Activated naive CD8-positive, alpha-beta T cell treated with anti-CD3 and anti-CD28 coated beads, Interleukin-2, amount 10 ng/mL, durations not matched to agents 7 days and 5 days (primary cell): Measurements from ENCODE around the gene KLHL36. TPM values are rescaled to one million over a fixed set of nuclear protein-coding genes. Genes with fewer than 3 reads are reported as not detected.
"Not testable (repeated sequence)": the region's sequence is repeated elsewhere in the genome, so short reads cannot be mapped to it uniquely, and the experiment has no call there.

ENCODE experiments used
- ATAC-seq: fragments of 150-1000 bp; cut with Tn5 transposase; one replicate; pipeline ENCODE4 v1.10.0; 2021; ENCODE audit warnings: low read depth, moderate library complexity
- POLR2A ChIA-PET: fragments of 350-600 bp; sonication (Branson Sonifier 250); formaldehyde crosslinking; loops from one replicate; lab custom pipeline; 2021; ENCODE audit warnings: antibody characterized with exemption; lab: Charles Lee
- DNase-seq: peaks from one replicate; pipeline ENCODE4 v3.0.0; 2021
- H3K27ac Mint-ChIP-seq: one replicate; pipeline ENCODE4 v1.8.0; 2022; ENCODE audit warnings: mild to moderate bottlenecking, mixed read lengths
- H3K27me3 Mint-ChIP-seq: one replicate; pipeline ENCODE4 v1.8.0; 2022; ENCODE audit warnings: mild to moderate bottlenecking, moderate library complexity, mixed read lengths
- H3K36me3 Mint-ChIP-seq: one replicate; pipeline ENCODE4 v1.8.0; 2021; ENCODE audit warnings: mild to moderate bottlenecking, mixed read lengths
- H3K4me1 Mint-ChIP-seq: one replicate; pipeline ENCODE4 v1.8.0; 2021; ENCODE audit warnings: mixed read lengths
- H3K4me3 Mint-ChIP-seq: one replicate; pipeline ENCODE4 v1.8.0; 2022; ENCODE audit warnings: mild to moderate bottlenecking, moderate library complexity, mixed read lengths
- H3K9me3 Mint-ChIP-seq: one replicate; pipeline ENCODE4 v1.8.0; 2021; ENCODE audit warnings: mixed read lengths
- total RNA-seq, 2 experiments: library from RNA; stranded (reverse); gene quantifications; one replicate each; pipeline ENCODE4 v1.2.3, GENCODE V29; 2021

The KLHL36 gene
- total RNA-seq, 2 experiments from 2014 or later = 66.8 to 72.6 TPM

GRCh38 chr16:84618581-84619460 lies 29.5 kb upstream of the KLHL36 start:
- Mint-ChIP-seq H3K4me1 (peaks cover 40% of the 10 kb centered on the region), H3K36me3 (peaks cover 26% of the 10 kb centered on the region), H3K4me3 (peak overlapping the region; percentile 77), H3K27me3 (peaks cover 5% of the 10 kb centered on the region), H3K27ac (peak overlapping the region; percentile 31), H3K9me3 (no peaks in the 10 kb centered on the region)
- DNase-seq = no peak
- POLR2A ChIA-PET = interaction anchor here (0.7 to 5.8 kb wide), 9 partner anchors 12 to 502 kb away, joined by 3 to 105 read pairs (median 7); partner anchors contain the start of gene MBTPS1
- no peak for ATAC-seq

- not testable (repeated sequence) for H3K4me3 Mint-ChIP-seq, H3K36me3 Mint-ChIP-seq, DNase-seq, H3K27ac Mint-ChIP-seq, H3K9me3 Mint-ChIP-seq, ATAC-seq
- Mint-ChIP-seq H3K27me3 (peaks cover 17% of the 10 kb centered on the region), H3K4me1 (peaks cover 20% of the 10 kb centered on the region)
- POLR2A ChIA-PET = interaction anchor here (0.7 to 1.9 kb wide), 2 partner anchors 67 to 115 kb away, joined by 3 to 4 read pairs; no protein-coding TSS in a partner anchor
Measured at GRCh38 chr16:84620913-84621312, 27.4 kb upstream of the KLHL36 start.

DNA sequence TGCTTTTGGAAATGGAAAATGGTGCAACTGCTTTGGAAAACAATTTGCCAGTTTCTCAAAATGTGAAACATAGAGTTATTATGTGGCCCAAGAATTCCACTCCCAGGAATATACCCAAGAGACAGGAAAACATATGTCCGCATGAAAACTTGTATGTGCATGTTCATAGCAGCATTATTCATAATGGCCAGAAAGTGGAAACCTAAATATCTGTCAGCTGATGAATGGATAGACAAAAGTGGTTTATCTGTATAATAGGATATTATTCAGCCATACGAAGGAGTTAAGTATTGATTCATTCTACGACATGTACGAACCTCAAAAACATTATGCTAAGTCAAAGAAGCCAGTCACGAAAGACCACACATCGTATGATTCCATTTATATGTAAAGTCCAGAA lies 22.8 kb upstream of the KLHL36 start:
- Mint-ChIP-seq H3K36me3 (no peaks in the 10 kb centered on the region), H3K4me3 (no peak overlapping the region), H3K9me3 (no peaks in the 10 kb centered on the region), H3K27ac (no peak overlapping the region), H3K4me1 (peaks cover 12% of the 10 kb centered on the region), H3K27me3 (peaks cover 33% of the 10 kb centered on the region)
- ATAC-seq (no peak), DNase-seq (no peak)
- POLR2A ChIA-PET = no interaction called here

DNA sequence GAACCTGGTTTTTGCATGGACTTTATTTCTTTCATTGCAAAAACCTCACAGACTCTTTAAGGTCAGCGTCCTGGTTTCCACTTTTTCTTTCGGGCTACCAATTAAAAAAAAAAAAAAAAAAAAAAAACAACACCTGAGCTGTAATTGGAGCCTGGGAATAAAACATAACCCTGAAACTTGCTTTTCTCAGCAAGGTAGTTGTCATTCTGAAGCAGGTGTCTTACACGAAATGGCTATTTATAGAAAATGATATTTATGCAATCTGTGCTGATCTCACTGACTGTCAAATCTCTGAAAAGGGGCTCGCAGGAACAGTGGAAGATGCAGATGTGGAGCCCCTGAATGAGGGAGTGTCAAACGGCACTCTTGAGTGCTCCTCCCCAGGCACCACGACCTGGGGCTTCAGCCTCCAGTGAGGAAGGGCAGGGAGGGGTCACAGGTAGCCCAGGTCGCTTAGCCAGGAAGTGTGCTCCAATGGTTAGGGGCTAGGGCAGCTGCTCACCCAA lies 20.0 kb upstream of the KLHL36 start:
- Mint-ChIP-seq H3K36me3 (no peaks in the 10 kb centered on the region), H3K27me3 (peaks cover 36% of the 10 kb centered on the region)
- POLR2A ChIA-PET = no interaction called here

GRCh38 chr16:84629580-84629979 lies 18.7 kb upstream of the KLHL36 start:
- Mint-ChIP-seq H3K27ac (no peak overlapping the region), H3K4me3 (no peak overlapping the region), H3K9me3 (no peaks in the 10 kb centered on the region), H3K36me3 (no peaks in the 10 kb centered on the region), H3K4me1 (peaks cover 27% of the 10 kb centered on the region), H3K27me3 (peaks cover 32% of the 10 kb centered on the region)
- ATAC-seq (peak; percentile 28), DNase-seq (no peak)
- POLR2A ChIA-PET = no interaction called here

More for the DNA sequence above, 20.0 kb upstream of the KLHL36 start:
- H3K4me1 Mint-ChIP-seq = peaks cover 25% of the 10 kb centered on the region
- no peak overlapping the region for H3K4me3 Mint-ChIP-seq
- ATAC-seq = no peak
- DNase-seq = no peak
- no peak overlapping the region for H3K27ac Mint-ChIP-seq
- no peaks in the 10 kb centered on the region for H3K9me3 Mint-ChIP-seq

DNA sequence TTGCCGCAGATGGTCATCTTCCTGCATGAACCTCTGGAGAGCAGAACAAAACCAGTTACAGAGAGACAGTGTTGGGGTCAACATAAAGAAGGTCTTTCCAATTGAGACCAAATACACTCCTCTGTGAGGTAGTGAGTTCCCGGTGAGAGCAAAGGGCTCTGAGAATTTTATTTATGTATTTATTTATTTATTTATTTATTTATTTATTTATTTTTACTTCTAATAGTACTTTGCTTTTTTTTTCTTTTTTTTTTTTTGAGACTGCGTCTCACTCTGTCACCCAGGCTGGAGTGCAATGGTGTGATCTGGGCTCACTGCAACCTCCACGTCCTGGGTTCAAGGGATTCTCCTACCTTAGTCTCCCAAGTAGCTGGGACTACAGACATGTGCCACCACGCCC lies 18.3 kb upstream of the KLHL36 start:
- Mint-ChIP-seq H3K4me1 (peaks cover 27% of the 10 kb centered on the region), H3K4me3 (no peak overlapping the region), H3K36me3 (no peaks in the 10 kb centered on the region), H3K9me3 (no peaks in the 10 kb centered on the region), H3K27me3 (peaks cover 30% of the 10 kb centered on the region), H3K27ac (no peak overlapping the region)
- POLR2A ChIA-PET = no interaction called here
- ATAC-seq (no peak), DNase-seq (no peak)

DNA sequence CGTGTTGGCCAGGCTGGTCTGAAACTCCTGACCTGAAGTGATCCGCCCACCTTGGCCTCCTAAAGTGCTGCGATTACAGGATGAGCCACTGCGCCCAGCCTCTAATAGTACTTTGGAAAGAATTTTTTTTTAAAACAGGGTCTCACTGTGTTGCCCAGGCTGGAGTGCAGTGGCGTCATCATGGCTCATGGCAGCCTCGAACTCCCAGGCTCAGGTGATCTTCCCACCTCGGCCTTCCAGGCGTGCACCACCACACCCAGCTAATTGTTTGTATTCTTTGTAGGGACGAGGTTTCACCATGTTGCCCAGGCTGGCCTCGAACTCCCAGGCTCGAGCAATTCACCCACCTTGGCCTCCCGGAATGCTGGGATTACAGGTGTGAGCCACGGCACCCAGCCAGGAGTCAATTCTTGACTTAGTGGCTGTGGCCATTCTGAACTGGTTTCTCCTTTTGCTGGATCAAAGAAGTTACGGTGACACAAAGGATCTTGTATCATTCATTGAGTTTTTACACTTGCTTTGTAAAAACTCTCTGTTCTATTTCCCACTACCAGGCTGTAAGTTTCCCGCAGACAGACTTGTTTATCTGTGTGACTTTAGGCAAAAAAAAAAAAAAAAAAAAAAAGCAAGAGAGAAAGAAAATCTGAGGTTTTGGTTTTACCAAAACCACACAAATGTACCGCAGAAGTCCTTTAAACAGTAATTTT lies 17.7 kb upstream of the KLHL36 start:
- Mint-ChIP-seq H3K36me3 (no peaks in the 10 kb centered on the region), H3K27ac (peak overlapping the region; percentile 63), H3K9me3 (no peaks in the 10 kb centered on the region), H3K27me3 (peaks cover 31% of the 10 kb centered on the region), H3K4me1 (peaks cover 27% of the 10 kb centered on the region), H3K4me3 (peak overlapping the region; percentile 66)
- DNase-seq = no peak
- POLR2A ChIA-PET = interaction anchor here (0.7 kb wide), 1 partner anchor 97 kb away, joined by 8 read pairs; no protein-coding TSS in a partner anchor
- ATAC-seq = peak; percentile 42

DNA sequence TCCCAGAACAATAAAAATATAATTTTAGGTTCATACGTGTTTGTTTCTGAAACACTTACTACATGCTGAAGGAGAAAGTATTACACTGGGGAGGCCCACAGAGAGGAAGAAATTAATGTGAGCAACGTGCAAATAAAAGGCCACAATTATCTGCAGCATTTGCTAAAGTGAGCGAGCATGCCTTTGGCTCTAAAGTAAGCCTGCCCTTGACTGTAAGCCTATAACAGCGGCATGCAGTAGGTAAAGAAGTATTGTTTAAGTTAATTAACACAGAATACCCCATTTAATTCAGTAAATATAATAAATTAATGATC lies 17.2 kb upstream of the KLHL36 start:
- Mint-ChIP-seq H3K27me3 (peaks cover 34% of the 10 kb centered on the region), H3K4me1 (peaks cover 27% of the 10 kb centered on the region), H3K27ac (peak overlapping the region; percentile 63), H3K9me3 (no peaks in the 10 kb centered on the region), H3K4me3 (peak overlapping the region; percentile 66), H3K36me3 (no peaks in the 10 kb centered on the region)
- POLR2A ChIA-PET = interaction anchor here (0.7 kb wide), 1 partner anchor 96 kb away, joined by 8 read pairs; no protein-coding TSS in a partner anchor
- no peak for DNase-seq
- ATAC-seq = peak; percentile 44

GRCh38 chr16:84631886-84632285 lies 16.4 kb upstream of the KLHL36 start:
- POLR2A ChIA-PET = no interaction called here
- H3K36me3 Mint-ChIP-seq = no peaks in the 10 kb centered on the region
- H3K27ac Mint-ChIP-seq = no peak overlapping the region
- ATAC-seq = no peak
- H3K9me3 Mint-ChIP-seq = no peaks in the 10 kb centered on the region
- H3K4me1 Mint-ChIP-seq = peaks cover 27% of the 10 kb centered on the region
- peaks cover 33% of the 10 kb centered on the region for H3K27me3 Mint-ChIP-seq
- peak overlapping the region; percentile 35 for H3K4me3 Mint-ChIP-seq
- DNase-seq = no peak

DNA sequence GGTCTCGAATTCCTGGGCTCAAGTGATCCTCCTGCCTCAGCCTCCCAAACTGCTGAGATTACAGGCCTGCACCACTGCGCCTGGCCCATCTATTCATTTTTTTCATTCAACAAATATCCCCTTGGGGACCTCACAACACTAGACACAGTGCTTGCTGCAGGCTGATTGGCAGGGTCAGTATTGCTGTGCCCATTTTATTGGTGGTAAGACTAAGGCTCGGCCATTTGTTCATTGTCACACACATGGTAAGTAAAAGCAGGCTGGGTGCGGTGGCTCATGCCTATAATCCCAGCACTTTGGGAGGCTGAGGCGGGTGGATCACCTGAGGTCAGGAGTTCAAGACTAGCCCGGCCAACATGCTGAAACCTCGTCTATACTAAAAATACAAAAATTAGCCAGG lies 15.4 kb upstream of the KLHL36 start:
- H3K4me3 Mint-ChIP-seq, H3K27ac Mint-ChIP-seq, H3K9me3 Mint-ChIP-seq, POLR2A ChIA-PET, DNase-seq, ATAC-seq, H3K36me3 Mint-ChIP-seq: not testable (repeated sequence)
- peaks cover 31% of the 10 kb centered on the region for H3K4me1 Mint-ChIP-seq
- H3K27me3 Mint-ChIP-seq = peaks cover 30% of the 10 kb centered on the region

DNA sequence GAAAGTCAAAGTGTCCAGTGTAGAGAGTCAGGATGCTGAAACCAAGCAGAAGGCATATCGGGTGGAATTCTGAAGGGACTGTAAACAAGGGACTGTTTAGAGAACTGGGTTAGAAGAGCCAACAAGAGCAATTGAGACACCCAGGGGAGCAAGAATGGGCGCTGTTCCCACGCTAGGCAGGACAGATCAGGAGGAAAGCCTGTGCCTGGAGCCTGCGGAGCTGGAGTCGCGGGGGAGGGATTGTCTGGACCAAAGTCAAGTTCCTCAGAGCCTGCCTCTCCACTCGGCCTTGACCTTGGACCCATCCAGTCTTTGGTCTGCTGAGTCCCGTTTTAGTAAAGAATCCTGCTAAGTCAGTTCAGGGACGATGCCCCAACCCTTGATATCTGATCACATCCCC lies 14.7 kb upstream of the KLHL36 start:
- H3K4me1 Mint-ChIP-seq = peaks cover 38% of the 10 kb centered on the region
- no peak for ATAC-seq
- H3K27ac Mint-ChIP-seq = no peak overlapping the region
- peaks cover under 1% of the 10 kb centered on the region for H3K36me3 Mint-ChIP-seq
- no peak for DNase-seq
- H3K9me3 Mint-ChIP-seq = no peaks in the 10 kb centered on the region
- H3K27me3 Mint-ChIP-seq = peaks cover 29% of the 10 kb centered on the region
- POLR2A ChIA-PET = no interaction called here
- H3K4me3 Mint-ChIP-seq = no peak overlapping the region

DNA sequence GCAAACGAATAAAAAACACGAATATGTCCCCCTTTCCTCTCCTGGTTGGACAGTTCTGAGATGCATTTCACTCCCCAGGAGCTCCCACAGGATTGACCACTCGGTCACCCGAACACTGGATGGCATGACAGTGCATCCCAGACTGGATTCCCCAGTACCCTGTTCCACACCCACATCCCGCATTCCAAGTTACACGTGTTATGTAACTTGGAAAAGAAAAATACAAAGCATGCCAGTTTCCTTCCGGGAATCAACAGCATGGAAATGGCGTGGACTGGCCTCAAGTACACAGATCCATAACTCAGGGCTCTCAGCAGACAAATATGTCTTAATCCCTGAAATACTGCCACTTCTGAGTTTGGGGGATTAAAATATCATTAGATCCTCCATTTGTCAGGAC lies 12.6 kb upstream of the KLHL36 start:
- peaks cover 23% of the 10 kb centered on the region for H3K27me3 Mint-ChIP-seq

GRCh38 chr16:84637709-84638108 lies 10.6 kb upstream of the KLHL36 start:
- ATAC-seq = no peak
- H3K36me3 Mint-ChIP-seq = peaks cover 2% of the 10 kb centered on the region
- no peak overlapping the region for H3K4me3 Mint-ChIP-seq
- no peaks in the 10 kb centered on the region for H3K9me3 Mint-ChIP-seq
- no peak for DNase-seq
- POLR2A ChIA-PET = no interaction called here
- peaks cover 22% of the 10 kb centered on the region for H3K27me3 Mint-ChIP-seq
- no peak overlapping the region for H3K27ac Mint-ChIP-seq
- H3K4me1 Mint-ChIP-seq = peaks cover 42% of the 10 kb centered on the region

More for the DNA sequence above, 12.6 kb upstream of the KLHL36 start:
- peaks cover 44% of the 10 kb centered on the region for H3K4me1 Mint-ChIP-seq
- peaks cover 2% of the 10 kb centered on the region for H3K36me3 Mint-ChIP-seq
- ATAC-seq (no peak), DNase-seq (no peak)
- no peak overlapping the region for H3K4me3 Mint-ChIP-seq
- no peak overlapping the region for H3K27ac Mint-ChIP-seq
- H3K9me3 Mint-ChIP-seq = no peaks in the 10 kb centered on the region
- POLR2A ChIA-PET = interaction anchor here (1.0 kb wide), 1 partner anchor 89 kb away, joined by 6 read pairs; no protein-coding TSS in a partner anchor
